Loucy (cell line): Measurements from ENCODE around the gene GRAMD4.

Experiments
- H2AFZ ChIP-seq: fragments of 200-600 bp; sonication (generic); 2 replicates; pipeline ENCODE4 v1.6.0; 2016; ENCODE audit warnings: antibody characterized with exemption, mild to moderate bottlenecking, low read length, moderate library complexity
- H3F3A ChIP-seq: fragments of 200-600 bp; 2 replicates; pipeline ENCODE4 v1.6.0; 2016; ENCODE audit warnings: antibody characterized with exemption, low read depth, mild to moderate bottlenecking
- H3K27me3 ChIP-seq: fragments of 200-600 bp; sonication (generic); 2 replicates; pipeline ENCODE4 v1.6.1; 2014; ENCODE audit warnings: low read length, mild to moderate bottlenecking; ENCODE audit not compliant: insufficient read depth, poor library complexity, severe bottlenecking
- H3K36me3 ChIP-seq: fragments of 200-600 bp; sonication (generic); 2 replicates; pipeline ENCODE4 v1.6.1; 2016; ENCODE audit warnings: low read length; ENCODE audit not compliant: insufficient read depth
- H3K4me1 ChIP-seq: fragments of 200-600 bp; sonication (generic); 2 replicates; pipeline ENCODE4 v1.5.1; 2014; ENCODE audit warnings: low read length, mild to moderate bottlenecking; ENCODE audit not compliant: insufficient read depth, poor library complexity, severe bottlenecking
- H3K4me2 ChIP-seq: fragments of 200-600 bp; sonication (generic); 2 replicates; pipeline ENCODE4 v1.6.0; 2014; ENCODE audit warnings: antibody characterized with exemption, low read length, low read depth, mild to moderate bottlenecking; ENCODE audit not compliant: poor library complexity, severe bottlenecking
- H3K4me3 ChIP-seq: fragments of 200-600 bp; sonication (generic); 2 replicates; pipeline ENCODE4 v1.5.1; 2014; ENCODE audit warnings: low read length, mild to moderate bottlenecking, mixed read lengths; ENCODE audit not compliant: poor library complexity, severe bottlenecking
- H3K79me2 ChIP-seq: fragments of 200-600 bp; sonication (generic); 2 replicates; pipeline ENCODE4 v1.6.1; 2014; ENCODE audit warnings: low read length; ENCODE audit not compliant: insufficient read depth
- H3K9ac ChIP-seq: fragments of 200-600 bp; sonication (generic); 2 replicates; pipeline ENCODE4 v1.6.0; 2014; ENCODE audit warnings: mild to moderate bottlenecking, low read depth, low read length, moderate library complexity; ENCODE audit not compliant: poor library complexity, severe bottlenecking
- H3K9me2 ChIP-seq: fragments of 200-600 bp; sonication (generic); replicated peaks from 2 replicates; pipeline ENCODE4 v1.6.1; 2016; ENCODE audit warnings: low read depth, low read length, mixed read lengths
- H3K9me3 ChIP-seq: fragments of 200-600 bp; sonication (generic); 2 replicates; pipeline ENCODE4 v1.6.1; 2014; ENCODE audit warnings: mild to moderate bottlenecking, antibody characterized with exemption, low read length, low read depth; ENCODE audit not compliant: insufficient read depth
- H4K20me1 ChIP-seq: fragments of 200-600 bp; sonication (generic); 2 replicates; pipeline ENCODE4 v1.6.0; 2014; ENCODE audit warnings: antibody characterized with exemption, low read length, mild to moderate bottlenecking; ENCODE audit not compliant: insufficient read depth, poor library complexity, severe bottlenecking
- CTCF ChIP-seq: fragments of 200-600 bp; sonication (generic); conservative IDR thresholded peaks from 2 replicates; pipeline ENCODE4 v1.5.1; 2014; ENCODE audit warnings: mild to moderate bottlenecking, antibody characterized with exemption, low read length
- EZH2phosphoT487 ChIP-seq: fragments of 200-600 bp; IDR thresholded peaks from 2 replicates; pipeline ENCODE4 v1.6.1; 2018; ENCODE audit warnings: antibody characterized with exemption, mild to moderate bottlenecking, moderate library complexity, borderline replicate concordance

Gene GRAMD4

GRCh38 chr22:46605117-46605516 is 15.1 kb upstream of the GRAMD4 start:
- H3K79me2 ChIP-seq, result peaks cover 12% of the 10 kb centered on the region; the same call in 1 of the 2 replicates
- TF ChIP-seq EZH2phosphoT487 (no peak), CTCF (no peak)

GRCh38 chr22:46606886-46607285 is 13.3 kb upstream of the GRAMD4 start:
- H2AFZ ChIP-seq, result no peak overlapping the region
- no peak for TF ChIP-seq EZH2phosphoT487
- TF ChIP-seq CTCF, result no peak
- peaks cover 10% of the 10 kb centered on the region for H3K4me1 ChIP-seq
- H3K27me3 ChIP-seq, result no peaks in the 10 kb centered on the region
- H3K4me2 ChIP-seq, result no peak overlapping the region
- H3F3A ChIP-seq, result no peaks in the 10 kb centered on the region
- no peak overlapping the region for H3K4me3 ChIP-seq
- H3K9me2 ChIP-seq, result no peaks in the 10 kb centered on the region
- no peaks in the 10 kb centered on the region for H3K36me3 ChIP-seq
- H3K9me3 ChIP-seq, result no peaks in the 10 kb centered on the region
- peaks cover 14% of the 10 kb centered on the region; the same call in 1 of the 2 replicates for H3K79me2 ChIP-seq
- peaks cover 4% of the 10 kb centered on the region for H4K20me1 ChIP-seq
- H3K9ac ChIP-seq, result no peak overlapping the region

More at GRCh38 chr22:46605117-46605516, 15.1 kb upstream of the GRAMD4 start:
- Histone ChIP-seq H3K36me3 (no peaks in the 10 kb centered on the region), H3K9me3 (no peaks in the 10 kb centered on the region), H3K4me2 (no peak overlapping the region), H3K4me1 (peaks cover 10% of the 10 kb centered on the region), H3K4me3 (no peak overlapping the region), H3K9ac (no peak overlapping the region), H3K27me3 (no peaks in the 10 kb centered on the region), H2AFZ (no peak overlapping the region), H4K20me1 (peaks cover 4% of the 10 kb centered on the region), H3F3A (no peaks in the 10 kb centered on the region), H3K9me2 (no peaks in the 10 kb centered on the region)

GRCh38 chr22:46607483-46608114 is 12.6 kb upstream of the GRAMD4 start:
- Histone ChIP-seq H3K4me3 (no peak overlapping the region), H3K4me2 (no peak overlapping the region), H3K9me2 (no peaks in the 10 kb centered on the region), H3F3A (no peaks in the 10 kb centered on the region), H3K79me2 (peaks cover 14% of the 10 kb centered on the region; the same call in 1 of the 2 replicates), H3K4me1 (peaks cover 17% of the 10 kb centered on the region), H4K20me1 (peaks cover 4% of the 10 kb centered on the region), H3K27me3 (no peaks in the 10 kb centered on the region), H3K9me3 (no peaks in the 10 kb centered on the region), H3K36me3 (no peaks in the 10 kb centered on the region), H2AFZ (no peak overlapping the region), H3K9ac (no peak overlapping the region)
- TF ChIP-seq CTCF (no peak), EZH2phosphoT487 (no peak)
